SK-N-MC (cell line): ENCODE results near the gene TRMU.

ENCODE experiments used
- DNase-seq: peaks from one replicate; pipeline ENCODE4 v3.0.0-alpha.2; 2011; ENCODE audit warnings: low read depth, low spot score
- H3K27ac ChIP-seq: fragments of 200-600 bp; sonication (generic); 2 replicates; pipeline ENCODE4 v1.5.1; 2016; ENCODE audit warnings: mixed run types
- H3K36me3 ChIP-seq: fragments of 200-600 bp; sonication (generic); 2 replicates; pipeline ENCODE4 v1.6.1; 2017; ENCODE audit warnings: antibody characterized with exemption, low read length, mixed read lengths; ENCODE audit not compliant: insufficient read depth
- H3K4me3 ChIP-seq: fragments of 200-600 bp; sonication (generic); 2 replicates; pipeline ENCODE4 v1.5.1; 2016
- H3K9ac ChIP-seq: fragments of 200-600 bp; sonication (generic); 2 replicates; pipeline ENCODE4 v1.8.0; 2017; ENCODE audit warnings: mixed run types, mixed read lengths; ENCODE audit not compliant: insufficient read length
- H3K9me3 ChIP-seq: fragments of 200-600 bp; sonication (generic); 2 replicates; pipeline ENCODE4 v1.6.1; 2017; ENCODE audit warnings: low read depth, mild to moderate bottlenecking, antibody characterized with exemption, low read length, moderate library complexity, mixed read lengths
- EZH2 ChIP-seq: fragments of 200-600 bp; sonication (generic); IDR thresholded peaks from one replicate; pipeline ENCODE4 v1.6.1; 2017; ENCODE audit warnings: antibody characterized with exemption
- FOXP2 ChIP-seq: optimal IDR thresholded peaks from 2 replicates; pipeline ENCODE3; 2011; ENCODE audit warnings: mild to moderate bottlenecking, moderate library complexity; ENCODE audit not compliant: insufficient read depth; ENCODE audit errors: extremely low read length, control extremely low read depth
- POLR2AphosphoS5 ChIP-seq: IDR thresholded peaks from 2 replicates; pipeline ENCODE4 v1.6.1; 2012; ENCODE audit warnings: mild to moderate bottlenecking, low read depth, low read length, borderline replicate concordance

The TRMU gene

DNA sequence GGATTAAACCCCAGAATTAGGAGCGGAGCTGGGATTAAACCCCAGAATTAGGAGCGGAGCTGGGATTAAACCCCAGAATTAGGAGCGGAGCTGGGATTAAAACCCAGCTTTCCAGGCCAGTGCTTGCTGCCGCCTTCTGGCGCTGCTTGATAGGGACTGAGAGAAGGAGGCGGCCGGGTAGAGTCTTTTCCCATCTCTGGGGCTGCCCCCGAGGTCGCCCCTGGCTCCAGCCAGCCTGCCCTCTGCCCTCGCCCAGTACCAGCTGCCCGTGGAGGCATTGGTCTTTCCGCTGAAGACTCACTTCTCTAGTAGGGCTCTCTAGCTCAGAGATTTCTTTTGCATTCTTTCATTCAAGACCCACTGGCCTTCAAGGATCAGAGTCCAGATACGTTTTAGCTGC is 5.2 kb downstream of the TRMU start:
- H3K4me3 ChIP-seq = no peak overlapping the region
- no peak overlapping the region for H3K27ac ChIP-seq
- H3K36me3 ChIP-seq = peaks cover 57% of the 10 kb centered on the region
- TF ChIP-seq POLR2AphosphoS5 (no peak), EZH2 (no peak), FOXP2 (no peak)
- H3K9ac ChIP-seq = no peak overlapping the region
- DNase-seq = no peak
- no peaks in the 10 kb centered on the region for H3K9me3 ChIP-seq

DNA sequence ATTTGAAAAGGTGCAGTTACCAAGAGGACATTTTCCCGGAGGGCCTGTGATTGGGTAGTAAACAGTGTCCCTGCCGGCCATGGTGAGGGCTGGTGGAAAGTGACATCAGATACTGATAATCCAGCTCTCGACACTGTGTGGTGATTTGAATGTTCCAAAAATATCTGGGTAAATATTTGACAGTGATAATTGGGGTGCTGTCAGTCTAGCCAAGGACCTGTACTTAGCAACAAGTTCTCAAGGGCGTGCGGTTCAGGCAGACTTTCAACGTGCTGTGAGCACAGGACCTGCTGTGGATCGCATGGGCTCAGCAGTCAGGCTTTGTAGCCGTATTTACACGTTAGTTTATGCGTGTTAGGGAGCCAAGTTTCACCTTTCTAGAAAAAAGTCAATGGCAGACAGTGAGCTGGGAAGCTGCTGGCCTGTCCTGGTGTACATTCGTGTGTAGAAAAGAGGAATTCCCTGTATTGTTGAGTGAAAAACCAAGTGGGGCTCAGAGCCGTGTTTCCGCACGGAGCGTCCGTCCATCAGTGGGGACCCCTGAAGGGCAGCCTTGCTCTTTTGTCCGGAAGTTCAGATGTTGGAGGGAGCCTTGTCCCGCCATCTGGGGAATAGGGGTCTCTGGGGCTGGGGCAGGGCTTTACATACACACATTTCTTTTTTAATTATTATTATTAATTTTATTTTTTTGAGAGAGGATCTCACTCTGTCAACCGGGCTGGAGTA is 11.3 kb downstream of the TRMU start:
- H3K4me3 ChIP-seq = no peak overlapping the region
- H3K9me3 ChIP-seq = no peaks in the 10 kb centered on the region
- peaks cover 72% of the 10 kb centered on the region for H3K36me3 ChIP-seq
- no peak overlapping the region for H3K27ac ChIP-seq
- no peak for DNase-seq
- H3K9ac ChIP-seq = no peak overlapping the region
- TF ChIP-seq POLR2AphosphoS5 (no peak), FOXP2 (no peak), EZH2 (no peak)

DNA sequence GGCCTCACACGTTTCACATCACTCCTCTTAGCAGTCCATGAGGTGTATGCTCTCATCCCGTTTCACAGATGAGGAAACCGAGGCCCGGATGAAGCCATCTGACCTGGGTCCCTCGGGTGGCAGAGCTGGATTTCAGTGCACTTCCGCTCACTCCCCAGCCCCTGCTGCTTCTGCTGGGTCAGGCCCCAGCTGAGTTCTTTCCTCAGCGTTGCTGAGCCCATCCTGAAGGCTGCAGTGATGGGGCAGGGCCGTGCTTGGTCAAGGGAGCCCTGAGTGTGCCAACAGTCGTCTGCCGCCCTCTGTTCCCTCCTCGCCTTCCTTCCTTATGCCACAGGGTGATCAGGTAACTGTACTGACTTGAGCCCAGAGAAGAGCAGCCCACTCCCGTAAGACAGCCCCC is 12.1 kb downstream of the TRMU start:
- no peak for DNase-seq
- Histone ChIP-seq H3K9me3 (no peaks in the 10 kb centered on the region), H3K4me3 (no peak overlapping the region), H3K36me3 (peaks cover 72% of the 10 kb centered on the region), H3K9ac (no peak overlapping the region), H3K27ac (no peak overlapping the region)
- TF ChIP-seq FOXP2 = no peak
- TF ChIP-seq EZH2 = no peak
- no peak for TF ChIP-seq POLR2AphosphoS5

GRCh38 chr22:46348099-46348695 is 12.7 kb downstream of the TRMU start:
- Histone ChIP-seq H3K27ac (no peak overlapping the region), H3K9ac (no peak overlapping the region), H3K4me3 (no peak overlapping the region), H3K36me3 (peaks cover 74% of the 10 kb centered on the region), H3K9me3 (no peaks in the 10 kb centered on the region)
- TF ChIP-seq FOXP2 (no peak), POLR2AphosphoS5 (no peak), EZH2 (no peak)
- DNase-seq = no peak

DNA sequence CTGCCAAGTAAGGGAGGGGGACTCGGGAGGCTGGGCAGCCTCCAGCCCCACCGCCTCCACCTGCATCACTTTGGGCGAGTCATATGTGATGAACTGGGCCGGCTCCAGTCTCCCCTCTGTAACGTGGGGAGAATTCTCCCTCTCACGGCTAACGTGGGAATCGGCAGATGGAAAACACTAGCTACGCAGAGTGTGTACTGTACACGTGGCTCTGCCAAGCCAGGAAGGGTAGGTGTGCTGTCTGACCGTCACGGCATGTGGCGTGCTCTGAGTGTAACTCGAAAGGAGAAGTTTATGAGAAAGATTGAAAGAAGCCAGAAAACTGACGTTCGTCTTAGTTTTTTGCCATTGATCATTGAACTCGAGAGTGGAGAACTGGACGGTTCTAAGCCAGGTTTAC is 13.7 kb downstream of the TRMU start:
- peaks cover 69% of the 10 kb centered on the region for H3K36me3 ChIP-seq
- H3K27ac ChIP-seq = no peak overlapping the region
- DNase-seq = no peak
- H3K9me3 ChIP-seq = no peaks in the 10 kb centered on the region
- H3K9ac ChIP-seq = no peak overlapping the region
- TF ChIP-seq FOXP2 (no peak), EZH2 (no peak), POLR2AphosphoS5 (no peak)
- no peak overlapping the region for H3K4me3 ChIP-seq

DNA sequence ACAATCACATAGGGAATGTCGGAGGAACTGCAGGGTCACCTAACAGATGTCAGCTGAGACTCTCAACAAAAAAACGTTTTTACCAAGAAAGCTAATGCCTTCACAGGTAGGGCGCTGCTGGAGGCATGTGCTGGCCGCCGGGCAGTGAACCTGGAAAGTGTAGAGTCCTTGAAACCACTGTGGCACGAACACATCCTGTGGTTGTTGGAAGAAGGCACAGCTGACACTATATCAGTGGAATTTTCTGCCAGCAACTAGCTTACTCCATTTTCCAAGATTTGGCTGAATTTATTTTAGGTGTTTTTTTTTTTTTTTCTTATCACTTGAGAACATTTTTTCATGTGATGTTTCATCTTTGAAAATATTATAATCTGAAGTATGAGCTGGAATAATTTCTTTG is 14.2 kb downstream of the TRMU start:
- DNase-seq = no peak
- H3K4me3 ChIP-seq = no peak overlapping the region
- H3K27ac ChIP-seq = no peak overlapping the region
- peaks cover 65% of the 10 kb centered on the region for H3K36me3 ChIP-seq
- TF ChIP-seq FOXP2 = no peak
- TF ChIP-seq EZH2 = no peak
- TF ChIP-seq POLR2AphosphoS5 = no peak
- no peak overlapping the region for H3K9ac ChIP-seq
- H3K9me3 ChIP-seq = no peaks in the 10 kb centered on the region

GRCh38 chr22:46350121-46350520 is 14.6 kb downstream of the TRMU start:
- TF ChIP-seq EZH2 (no peak), POLR2AphosphoS5 (no peak)
- DNase-seq = no peak
- H3K36me3 ChIP-seq = peaks cover 63% of the 10 kb centered on the region

GRCh38 chr22:46350646-46351045 is 15.1 kb downstream of the TRMU start:
- Histone ChIP-seq H3K27ac (no peak overlapping the region), H3K9ac (no peak overlapping the region), H3K9me3 (no peaks in the 10 kb centered on the region), H3K36me3 (peaks cover 60% of the 10 kb centered on the region), H3K4me3 (no peak overlapping the region)
- no peak for TF ChIP-seq POLR2AphosphoS5
- no peak for DNase-seq

More at GRCh38 chr22:46350121-46350520, 14.6 kb downstream of the TRMU start:
- Histone ChIP-seq H3K9me3 (no peaks in the 10 kb centered on the region), H3K27ac (no peak overlapping the region), H3K4me3 (no peak overlapping the region), H3K9ac (no peak overlapping the region)
